ENCODE results near the gene C1orf115. TPM values are rescaled to one million over a fixed set of nuclear protein-coding genes. Genes with fewer than 3 reads are reported as not detected.

The C1orf115 gene
- total RNA-seq, 4 donors from 2014 or later, result 61.1 to 228 (median 177) TPM

GRCh38 chr1:220696226-220696862, 6.2 kb downstream of the C1orf115 start:
- TF ChIP-seq POLR2A (IDR thresholded peaks at IDR 0.05) (no peak), CTCF (IDR thresholded peaks at IDR 0.05) (no peak)

GRCh38 chr1:220696863-220697231, 6.7 kb downstream of the C1orf115 start:
- Histone ChIP-seq H3K9me3 (no peaks in the 10 kb centered on the region), H3K4me1 (peaks cover 0 to 8% (median 0%) of the 10 kb centered on the region in 4 donors), H3K27ac (no peak overlapping the region), H3K36me3 (peaks cover 0 to 10% (median 0%) of the 10 kb centered on the region in 3 donors), H3K4me3 (no peak overlapping the region), H3K27me3 (no peaks in the 10 kb centered on the region)
- no peak for DNase-seq
- no peak for TF ChIP-seq POLR2A (IDR thresholded peaks at IDR 0.05)
- no peak for TF ChIP-seq CTCF (IDR thresholded peaks at IDR 0.05)

More at GRCh38 chr1:220696226-220696862, 6.2 kb downstream of the C1orf115 start:
- Histone ChIP-seq H3K36me3 (peaks cover 0 to 10% (median 0%) of the 10 kb centered on the region in 3 donors), H3K27ac (no peak overlapping the region), H3K4me1 (peaks cover 0 to 8% (median 0%) of the 10 kb centered on the region in 4 donors), H3K9me3 (no peaks in the 10 kb centered on the region), H3K4me3 (no peak overlapping the region), H3K27me3 (no peaks in the 10 kb centered on the region)
- DNase-seq, result no peak

GRCh38 chr1:220697326-220697725, 7.2 kb downstream of the C1orf115 start:
- DNase-seq, result no peak
- Histone ChIP-seq H3K36me3 (peaks cover 0 to 10% (median 0%) of the 10 kb centered on the region in 3 donors), H3K4me3 (no peak overlapping the region), H3K27ac (no peak overlapping the region), H3K27me3 (no peaks in the 10 kb centered on the region), H3K9me3 (no peaks in the 10 kb centered on the region), H3K4me1 (peaks cover 0 to 8% (median 0%) of the 10 kb centered on the region in 4 donors)
- TF ChIP-seq CTCF (IDR thresholded peaks at IDR 0.05), result no peak
- TF ChIP-seq POLR2A (IDR thresholded peaks at IDR 0.05), result no peak

- no peak for DNase-seq
- TF ChIP-seq POLR2A (IDR thresholded peaks at IDR 0.05) (no peak), CTCF (IDR thresholded peaks at IDR 0.05) (no peak)
- Histone ChIP-seq H3K36me3 (peaks cover 0 to 10% (median 0%) of the 10 kb centered on the region in 3 donors), H3K4me1 (peaks cover 0 to 8% (median 0%) of the 10 kb centered on the region in 4 donors), H3K4me3 (no peak overlapping the region), H3K27ac (no peak overlapping the region), H3K9me3 (no peaks in the 10 kb centered on the region), H3K27me3 (no peaks in the 10 kb centered on the region)
Observed at GRCh38 chr1:220698607-220699016, 8.4 kb downstream of the C1orf115 start.

GRCh38 chr1:220699044-220699443, 8.9 kb downstream of the C1orf115 start:
- TF ChIP-seq CTCF (IDR thresholded peaks at IDR 0.05) (no peak), POLR2A (IDR thresholded peaks at IDR 0.05) (no peak)
- Histone ChIP-seq H3K27ac (no peak overlapping the region), H3K9me3 (no peaks in the 10 kb centered on the region), H3K36me3 (peaks cover 0 to 10% (median 0%) of the 10 kb centered on the region in 3 donors), H3K27me3 (no peaks in the 10 kb centered on the region), H3K4me1 (peaks cover 0 to 8% (median 0%) of the 10 kb centered on the region in 4 donors), H3K4me3 (no peak overlapping the region)
- DNase-seq, result no peak
